H1 (cell line): Measurements from ENCODE around the gene KCTD21. TPM values are rescaled to one million over a fixed set of nuclear protein-coding genes. Genes with fewer than 3 reads are reported as not detected.

Source experiments
- CTCF ChIA-PET: fragments of 300-600 bp; sonication (Branson Sonifier 250); formaldehyde crosslinking; loops from one replicate; lab custom pipeline; 2021; ENCODE audit not compliant: partially characterized antibody; lab: Charles Lee
- POLR2A ChIA-PET: fragments of 300-600 bp; sonication (Branson Sonifier 250); formaldehyde crosslinking; loops from one replicate; lab custom pipeline; 2021; ENCODE audit warnings: inconsistent platforms; ENCODE audit not compliant: partially characterized antibody; lab: Charles Lee
- DNase-seq, 2 experiments: peaks; one replicate each; pipeline versions ENCODE4 v3.0.0 to v3.0.0-alpha.2; 2010 to 2022; ENCODE audit warnings: low spot score in 2 of 2, low read depth in 1 of 2, mixed read lengths in 1 of 2
- FAIRE-seq: peaks from 2 replicates; lab custom pipeline; 2011; peaks lifted over from hg19 to GRCh38; lab: Jason Lieb, UNC
- H2AFZ ChIP-seq: 2 replicates; pipeline ENCODE4 v1.8.1; 2012; ENCODE audit warnings: low read length, inconsistent platforms
- H2AK5ac ChIP-seq: 2 replicates; pipeline ENCODE4 v1.6.1; 2013; ENCODE audit warnings: low read depth, low read length
- H2BK120ac ChIP-seq: replicated peaks from 2 replicates; pipeline ENCODE3; 2013; ENCODE audit warnings: low read depth, low read length, inconsistent platforms
- H2BK12ac ChIP-seq: 2 replicates; pipeline ENCODE4 v1.6.1; 2013; ENCODE audit warnings: low read depth, low read length
- H2BK15ac ChIP-seq: 2 replicates; pipeline ENCODE4 v1.6.1; 2013; ENCODE audit warnings: low read length
- H2BK20ac ChIP-seq: 2 replicates; pipeline ENCODE4 v1.6.1; 2013; ENCODE audit warnings: low read length
- H2BK5ac ChIP-seq: 2 replicates; pipeline ENCODE4 v1.6.1; 2013; ENCODE audit warnings: low read depth, low read length
- H3K14ac ChIP-seq: 2 replicates; pipeline ENCODE4 v1.6.1; 2013; ENCODE audit warnings: inconsistent platforms; ENCODE audit not compliant: insufficient read length
- H3K18ac ChIP-seq: 2 replicates; pipeline ENCODE4 v1.6.1; 2013; ENCODE audit warnings: low read length; ENCODE audit errors: extremely low read depth
- H3K23ac ChIP-seq: 2 replicates; pipeline ENCODE4 v1.6.1; 2013; ENCODE audit warnings: inconsistent platforms; ENCODE audit not compliant: insufficient read length
- H3K23me2 ChIP-seq: 2 replicates; pipeline ENCODE4 v1.6.1; 2013; ENCODE audit warnings: low read depth, low read length
- H3K27ac ChIP-seq: 2 replicates; pipeline ENCODE4 v1.6.1; 2011; ENCODE audit warnings: low read depth, low read length, inconsistent platforms
- H3K27me3 ChIP-seq, 4 experiments: replicated peaks in 1 of 4; 1 replicate in 1 of 4; 2 replicates in 3 of 4; pipeline versions ENCODE4 v1.6.1 to v1.8.1; 2011 to 2013; ENCODE audit warnings: low read length in 3 of 4, mild to moderate bottlenecking in 3 of 4, inconsistent platforms in 2 of 4, mixed read lengths in 2 of 4, moderate library complexity in 1 of 4; ENCODE audit not compliant: control insufficient read depth in 3 of 4, insufficient read depth in 3 of 4; ENCODE audit errors: extremely low read depth in 1 of 4
- H3K36me3 ChIP-seq, 4 experiments: 2 replicates each; pipeline versions ENCODE4 v1.6.1 to v1.8.1; 2011 to 2013; ENCODE audit warnings: mild to moderate bottlenecking in 4 of 4, low read length in 3 of 4, moderate library complexity in 2 of 4, control low read depth in 1 of 4, inconsistent platforms in 1 of 4; ENCODE audit not compliant: insufficient read depth in 4 of 4, control insufficient read depth in 2 of 4
- H3K4ac ChIP-seq: replicated peaks from 2 replicates; pipeline ENCODE3; 2013; ENCODE audit warnings: low read length, low read depth, mixed read lengths, inconsistent platforms; ENCODE audit not compliant: insufficient read length
- H3K4me1 ChIP-seq, 4 experiments: replicated peaks in 1 of 4; 1 replicate in 1 of 4; 2 replicates in 3 of 4; pipeline versions ENCODE4 v1.6.1 to v1.8.1; 2011 to 2013; ENCODE audit warnings: low read length in 3 of 4, inconsistent platforms in 2 of 4, mixed read lengths in 1 of 4; ENCODE audit not compliant: insufficient read depth in 4 of 4, control insufficient read depth in 3 of 4
- H3K4me2 ChIP-seq, 2 experiments: 2 replicates each; pipeline versions ENCODE4 v1.6.1 to v1.8.1; 2011 to 2013; ENCODE audit warnings: low read depth in 2 of 2, low read length in 2 of 2, control low read depth in 1 of 2, inconsistent platforms in 1 of 2, mild to moderate bottlenecking in 1 of 2; ENCODE audit not compliant: insufficient read depth in 1 of 2
- H3K4me3 ChIP-seq, 4 experiments: fragments of 200-600, 300-600 bp in 1 of 4; sonication (generic), shearing (Covaris generic), sonication (Bioruptor Twin) in 1 of 4; 2 replicates each; pipeline versions ENCODE4 v1.5.1 to v1.8.1; 2011 to 2016; ENCODE audit warnings: low read length in 4 of 4, low read depth in 3 of 4, control low read depth in 2 of 4, inconsistent platforms in 2 of 4, mild to moderate bottlenecking in 2 of 4, mixed read lengths in 1 of 4, moderate library complexity in 1 of 4; ENCODE audit not compliant: insufficient read depth in 2 of 4; ENCODE audit errors: extremely low read depth in 1 of 4
- H3K56ac ChIP-seq: replicated peaks from 2 replicates; pipeline ENCODE3; 2013; ENCODE audit warnings: low read depth, mild to moderate bottlenecking, mixed read lengths, low read length, inconsistent platforms; ENCODE audit not compliant: insufficient read length
- H3K79me1 ChIP-seq: 2 replicates; pipeline ENCODE4 v1.6.1; 2013; ENCODE audit warnings: low read depth, low read length, control low read depth
- H3K79me2 ChIP-seq, 2 experiments: 2 replicates each; pipeline versions ENCODE4 v1.6.1 to v1.8.1; 2012 to 2013; ENCODE audit warnings: low read length in 2 of 2, mild to moderate bottlenecking in 2 of 2, inconsistent platforms in 1 of 2; ENCODE audit not compliant: insufficient read depth in 2 of 2, control insufficient read depth in 1 of 2
- H3K9ac ChIP-seq, 4 experiments: replicated peaks in 1 of 4; 1 replicate in 1 of 4; 2 replicates in 3 of 4; pipeline versions ENCODE4 v1.6.1 to v1.8.1; 2011 to 2013; ENCODE audit warnings: low read depth in 3 of 4, low read length in 3 of 4, control low read depth in 2 of 4, mild to moderate bottlenecking in 2 of 4, moderate library complexity in 2 of 4, inconsistent platforms in 1 of 4; ENCODE audit errors: extremely low read depth in 1 of 4
- H3K9me3 ChIP-seq, 2 experiments: 2 replicates each; pipeline versions ENCODE4 v1.6.1 to v1.8.1; 2012 to 2013; ENCODE audit warnings: mild to moderate bottlenecking in 2 of 2, moderate library complexity in 2 of 2, control low read depth in 1 of 2, inconsistent platforms in 1 of 2, low read depth in 1 of 2, low read length in 1 of 2, mixed read lengths in 1 of 2; ENCODE audit not compliant: insufficient read depth in 2 of 2
- H4K20me1 ChIP-seq, 2 experiments: replicated peaks in 1 of 2; 2 replicates each; pipeline versions ENCODE3 to v1.8.1; 2011 to 2013; ENCODE audit warnings: inconsistent platforms in 2 of 2, low read length in 2 of 2, mild to moderate bottlenecking in 1 of 2; ENCODE audit not compliant: insufficient read depth in 2 of 2, control insufficient read depth in 1 of 2
- H4K5ac ChIP-seq: 2 replicates; pipeline ENCODE4 v1.6.1; 2013; ENCODE audit warnings: low read length, low read depth, mixed read lengths, inconsistent platforms; ENCODE audit not compliant: insufficient read length
- H4K8ac ChIP-seq: 2 replicates; pipeline ENCODE4 v1.8.0; 2013; ENCODE audit warnings: mild to moderate bottlenecking, moderate library complexity, low read length, inconsistent platforms; ENCODE audit not compliant: insufficient read depth; ENCODE audit errors: extremely low read depth
- H4K91ac ChIP-seq: replicated peaks from 2 replicates; pipeline ENCODE3; 2013; ENCODE audit warnings: low read length, mixed read lengths, inconsistent platforms; ENCODE audit not compliant: insufficient read length
- EP300 ChIP-seq, 2 experiments: IDR thresholded peaks; 1 replicate in 1 of 2; 2 replicates in 1 of 2; pipeline ENCODE4 v1.6.1; 2011 to 2012; ENCODE audit warnings: low read depth in 2 of 2, low read length in 2 of 2, mild to moderate bottlenecking in 2 of 2, borderline replicate concordance in 1 of 2, inconsistent platforms in 1 of 2, moderate library complexity in 1 of 2
- FOSL1 ChIP-seq: IDR thresholded peaks from 2 replicates; pipeline ENCODE4 v1.6.1; 2011; ENCODE audit warnings: mild to moderate bottlenecking, low read depth, low read length, moderate library complexity; ENCODE audit not compliant: insufficient read depth
- GABPA ChIP-seq: IDR thresholded peaks from 2 replicates; pipeline ENCODE4 v1.6.1; 2011; ENCODE audit warnings: mild to moderate bottlenecking, low read length, moderate library complexity, borderline replicate concordance; ENCODE audit not compliant: insufficient read depth
- HDAC6 ChIP-seq: IDR thresholded peaks from one replicate; pipeline ENCODE4 v1.7.1; 2012; ENCODE audit warnings: low read depth, mild to moderate bottlenecking, inconsistent platforms, low read length, moderate library complexity
- JUN ChIP-seq: IDR thresholded peaks from 2 replicates; pipeline ENCODE4 v1.6.1; 2011; ENCODE audit warnings: low read depth, mild to moderate bottlenecking, improper control_type of control experiment, low read length
- POU5F1 ChIP-seq: IDR thresholded peaks from 2 replicates; pipeline ENCODE4 v1.6.1; 2011; ENCODE audit warnings: low read depth, mild to moderate bottlenecking, low read length, moderate library complexity
- RAD21 ChIP-seq, 2 experiments: IDR thresholded peaks in 1 of 2; conservative IDR thresholded peaks in 1 of 2; 2 replicates each; pipeline ENCODE4 v1.6.1; 2011; ENCODE audit warnings: low read depth in 2 of 2, low read length in 2 of 2, improper control_type of control experiment in 1 of 2, inconsistent platforms in 1 of 2, mild to moderate bottlenecking in 1 of 2, moderate library complexity in 1 of 2
- SUZ12 ChIP-seq: fragments of 200-600 bp; sonication (generic); IDR thresholded peaks from 2 replicates; pipeline ENCODE4 v1.6.1; 2012; ENCODE audit warnings: mild to moderate bottlenecking, inconsistent platforms, low read length, moderate library complexity, mixed read lengths
- TAF7 ChIP-seq: optimal IDR thresholded peaks from 2 replicates; pipeline ENCODE3; 2011; ENCODE audit warnings: low read depth, mild to moderate bottlenecking, inconsistent platforms, low read length, moderate library complexity, borderline replicate concordance
- ZNF274 ChIP-seq: IDR thresholded peaks from 2 replicates; pipeline ENCODE4 v1.7.0; 2012; ENCODE audit warnings: low read length, borderline replicate concordance; ENCODE audit errors: extremely low read depth
- WGBS, 2 experiments: shearing (Covaris generic) in 1 of 2; methylation state at CpG; one replicate each; pipeline versions ENCODE4 v1.1.6 to v1.1.7; 2013 to 2015; ENCODE audit warnings: low lambda C conversion rate in 2 of 2, mixed read lengths in 2 of 2, inconsistent platforms in 1 of 2, low coverage in 1 of 2, missing lambda C conversion rate in 1 of 2; ENCODE audit not compliant: insufficient replicate concordance in 2 of 2, insufficient coverage in 1 of 2, insufficient read length in 1 of 2; ENCODE audit errors: extremely low coverage in 1 of 2, missing lambda C conversion rate in 1 of 2; 5-methylcytosine and 5-hydroxymethylcytosine counted together
- polyA plus RNA-seq, 7 experiments: library from polyadenylated mRNA; depleted of rRNA in 3 of 7; stranded (reverse) in 5 of 7; unstranded in 2 of 7; fragments of >200 nt in 5 of 7; fragments of 200-250 nt in 2 of 7; gene quantifications; 1 replicate in 5 of 7; 2 replicates in 1 of 7; 4 replicates in 1 of 7; pipeline versions ENCODE4 v1.2.1 to v1.2.3, GENCODE V29; 2011 to 2013; ENCODE audit warnings: missing spikeins in 2 of 7, mixed read lengths in 2 of 7
- total RNA-seq: library from RNA; stranded (reverse); fragmentation: NEBNext Ultra II Directional; extraction: Animal tissue kit (Norgen Biotek cat#: 25700); gene quantifications from 2 replicates; pipeline ENCODE4 v1.2.1, GENCODE V29; 2021
- TF ChIP-seq, protein P1 (sequence below): IDR thresholded peaks from 2 replicates; pipeline ENCODE4 v1.6.1; 2012; ENCODE audit warnings: low read length, inconsistent platforms

Gene KCTD21
- total and polyA plus RNA-seq, 2 of the 8 experiments (the other 6 are each of a cell fraction or from before 2014, with no cell fraction given): 3.2 to 4.1 TPM

DNA sequence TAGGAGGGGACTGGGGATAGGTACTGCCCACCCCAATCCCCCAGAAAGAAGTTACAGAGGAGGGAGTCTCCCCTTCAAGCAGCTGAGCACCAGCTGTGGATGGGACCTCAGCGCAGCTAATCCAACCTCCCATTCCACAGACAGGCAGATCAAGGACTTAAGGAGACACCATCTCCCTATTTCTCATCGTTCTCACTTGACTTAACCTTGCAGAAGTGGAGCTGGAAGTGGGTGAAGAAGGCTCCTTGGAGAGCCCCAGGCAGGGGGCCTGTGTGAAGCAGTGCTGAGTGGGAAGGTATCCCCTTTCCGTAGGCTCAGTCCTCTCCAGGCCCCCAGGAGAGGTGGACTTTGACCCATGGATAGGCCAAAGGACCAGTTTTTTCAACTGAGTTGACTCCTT, 27.6 kb upstream of the KCTD21 start:
- H4K91ac ChIP-seq: no peak overlapping the region
- no peak overlapping the region for H2BK120ac ChIP-seq
- no peak overlapping the region for H3K23ac ChIP-seq
- 0 out of 2 replicates have a peak, but pooled peaks cover 2% of the 10 kb centered on the region for H3K79me1 ChIP-seq
- ChIA-PET CTCF (interaction anchor here (1.0 to 6.7 kb wide), 3 partner anchors 13 to 349 kb away, joined by 3 to 38 read pairs (median 4); no protein-coding TSS in a partner anchor), POLR2A (interaction anchor here (0.6 to 1.7 kb wide), 2 partner anchors 9 to 13 kb away, joined by 3 to 8 read pairs; no protein-coding TSS in a partner anchor)
- no peak overlapping the region for H3K9ac ChIP-seq
- no peak overlapping the region for H2BK5ac ChIP-seq
- H2BK12ac ChIP-seq: no peak overlapping the region
- no peaks in the 10 kb centered on the region for H3K4me1 ChIP-seq
- peaks cover 0 to 2% (median 0%) of the 10 kb centered on the region in 4 experiments; a peak in 3 of 8 replicates for H3K36me3 ChIP-seq
- no peaks in the 10 kb centered on the region for H3K9me3 ChIP-seq
- H3K14ac ChIP-seq: no peak overlapping the region
- H3K56ac ChIP-seq: no peak overlapping the region
- H3K27me3 ChIP-seq: no peaks in the 10 kb centered on the region
- no peak overlapping the region for H4K8ac ChIP-seq
- H3K4ac ChIP-seq: no peak overlapping the region
- H3K79me2 ChIP-seq: no peaks in the 10 kb centered on the region
- no peak overlapping the region for H3K18ac ChIP-seq
- no peak overlapping the region for H3K27ac ChIP-seq
- no peak overlapping the region for H3K4me3 ChIP-seq
- H2BK20ac ChIP-seq: no peak overlapping the region
- H2AK5ac ChIP-seq: no peak overlapping the region
- FAIRE-seq (no peak), DNase-seq (no peak)
- no peak overlapping the region for H2AFZ ChIP-seq
- H4K5ac ChIP-seq: no peak overlapping the region
- no peak overlapping the region for H2BK15ac ChIP-seq
- no peaks in the 10 kb centered on the region for H4K20me1 ChIP-seq
- no peak overlapping the region for H3K4me2 ChIP-seq
- WGBS, 2 experiments: 94% methylated on average over 3 of the region's 3 CpGs; no CpG with 5 or more reads in 1 of the 2 experiments
- no peaks in the 10 kb centered on the region for H3K23me2 ChIP-seq
- TF ChIP-seq HDAC6 (no peak), SUZ12 (no peak), POU5F1 (no peak), ZNF274 (no peak), TAF7 (no peak), GABPA (no peak), JUN (no peak), RAD21 (IDR thresholded peaks at IDR 0.05 in 1 of 2, conservative IDR thresholded peaks at IDR 0.05 in 1 of 2; ENCODE audit: low read depth in 2 of 2, low read length in 2 of 2) (no peak), FOSL1 (no peak), EP300 (IDR thresholded peaks at IDR 0.05; ENCODE audit: borderline replicate concordance in 1 of 2, low read depth in 2 of 2, low read length in 2 of 2) (no peak)
- TF ChIP-seq, protein P1, sequence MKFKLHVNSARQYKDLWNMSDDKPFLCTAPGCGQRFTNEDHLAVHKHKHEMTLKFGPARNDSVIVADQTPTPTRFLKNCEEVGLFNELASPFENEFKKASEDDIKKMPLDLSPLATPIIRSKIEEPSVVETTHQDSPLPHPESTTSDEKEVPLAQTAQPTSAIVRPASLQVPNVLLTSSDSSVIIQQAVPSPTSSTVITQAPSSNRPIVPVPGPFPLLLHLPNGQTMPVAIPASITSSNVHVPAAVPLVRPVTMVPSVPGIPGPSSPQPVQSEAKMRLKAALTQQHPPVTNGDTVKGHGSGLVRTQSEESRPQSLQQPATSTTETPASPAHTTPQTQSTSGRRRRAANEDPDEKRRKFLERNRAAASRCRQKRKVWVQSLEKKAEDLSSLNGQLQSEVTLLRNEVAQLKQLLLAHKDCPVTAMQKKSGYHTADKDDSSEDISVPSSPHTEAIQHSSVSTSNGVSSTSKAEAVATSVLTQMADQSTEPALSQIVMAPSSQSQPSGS: no peak
